Endothelial cell of umbilical vein (primary cell): ENCODE results near the gene OR10H5. TPM values are rescaled to one million over a fixed set of nuclear protein-coding genes. Genes with fewer than 3 reads are reported as not detected.

Experiments
- BruUV-seq: library from RNA; stranded (reverse); fragments of 400-500 nt; replicated peaks from 2 replicates; lab custom pipeline; 2021; lab: Mats Ljungman, UMichigan
- CTCF ChIA-PET: fragments of 300-600, 350-600 bp; sonication (Branson Sonifier 250); formaldehyde crosslinking; loops from one replicate; lab custom pipeline; 2021; ENCODE audit warnings: antibody characterized with exemption, inconsistent platforms; lab: Charles Lee
- POLR2A ChIA-PET: fragments of 300-600, 350-600 bp; sonication (Branson Sonifier 250); formaldehyde crosslinking; loops from one replicate; lab custom pipeline; 2021; ENCODE audit warnings: antibody characterized with exemption, inconsistent platforms; lab: Charles Lee
- DNase-seq: peaks from one replicate; pipeline ENCODE4 v3.0.0-alpha.2; 2011; ENCODE audit warnings: low read depth, low spot score
- FAIRE-seq: peaks from 2 replicates; lab custom pipeline; 2011; peaks lifted over from hg19 to GRCh38; lab: Jason Lieb, UNC
- H2AFZ ChIP-seq: 2 replicates; pipeline ENCODE4 v1.6.0; 2012; ENCODE audit warnings: low read depth, low read length, control low read depth, inconsistent platforms
- H3K27ac ChIP-seq: 2 replicates; pipeline ENCODE4 v1.5.1; 2011; ENCODE audit warnings: low read depth, mild to moderate bottlenecking, control low read depth, low read length, moderate library complexity; ENCODE audit not compliant: insufficient read depth
- H3K27me3 ChIP-seq, 2 experiments: 2 replicates each; pipeline versions ENCODE4 v1.6.0 to v1.6.1; 2011; ENCODE audit warnings: low read length in 2 of 2, mixed read lengths in 1 of 2; ENCODE audit not compliant: control insufficient read depth in 2 of 2, insufficient read depth in 2 of 2
- H3K36me3 ChIP-seq, 2 experiments: 2 replicates in 1 of 2; 3 replicates in 1 of 2; pipeline ENCODE4 v1.5.1; 2011; ENCODE audit warnings: low read length in 2 of 2, mild to moderate bottlenecking in 1 of 2, moderate library complexity in 1 of 2; ENCODE audit not compliant: control insufficient read depth in 2 of 2, insufficient read depth in 2 of 2; ENCODE audit errors: extremely low read depth in 1 of 2
- H3K4me1 ChIP-seq: 3 replicates; pipeline ENCODE4 v1.5.1; 2011; ENCODE audit warnings: mild to moderate bottlenecking, low read length; ENCODE audit not compliant: control insufficient read depth, insufficient read depth; ENCODE audit errors: extremely low read depth
- H3K4me2 ChIP-seq: 2 replicates; pipeline ENCODE4 v1.6.1; 2011; ENCODE audit warnings: low read length, control low read depth, mixed read lengths; ENCODE audit not compliant: insufficient read depth
- H3K4me3 ChIP-seq, 3 experiments: fragments of 200-600 bp in 1 of 3; sonication (generic), shearing (Covaris generic) in 1 of 3; replicated peaks in 1 of 3; 2 replicates each; pipeline ENCODE4 v1.5.1; 2011 to 2016; ENCODE audit warnings: control low read depth in 3 of 3, low read length in 3 of 3, mild to moderate bottlenecking in 2 of 3, inconsistent platforms in 1 of 3, low read depth in 1 of 3, moderate library complexity in 1 of 3; ENCODE audit not compliant: insufficient read depth in 1 of 3
- H3K79me2 ChIP-seq: 2 replicates; pipeline ENCODE4 v1.6.0; 2012; ENCODE audit warnings: low read length, inconsistent platforms; ENCODE audit not compliant: control insufficient read depth, insufficient read depth
- H3K9ac ChIP-seq: replicated peaks from 2 replicates; pipeline ENCODE3; 2011; ENCODE audit warnings: low read length, control low read depth; ENCODE audit not compliant: insufficient read depth; ENCODE audit errors: extremely low read depth
- H3K9me1 ChIP-seq: replicated peaks from 3 replicates; pipeline ENCODE4 v1.6.0; 2011; ENCODE audit warnings: mild to moderate bottlenecking, low read length; ENCODE audit not compliant: control insufficient read depth, insufficient read depth; ENCODE audit errors: extremely low read depth
- H3K9me3 ChIP-seq: replicated peaks from 2 replicates; pipeline ENCODE4 v1.5.1; 2012; ENCODE audit warnings: low read length, inconsistent platforms; ENCODE audit not compliant: control insufficient read depth, insufficient read depth
- H4K20me1 ChIP-seq: replicated peaks from 2 replicates; pipeline ENCODE3; 2011; ENCODE audit warnings: mild to moderate bottlenecking, low read length; ENCODE audit not compliant: control insufficient read depth, insufficient read depth; ENCODE audit errors: extremely low read depth
- EZH2 ChIP-seq: IDR thresholded peaks from 2 replicates; pipeline ENCODE4 v1.6.1; 2012; ENCODE audit warnings: borderline replicate concordance, low read depth, mild to moderate bottlenecking, moderate library complexity, low read length, inconsistent platforms; ENCODE audit not compliant: severe bottlenecking
- FOS ChIP-seq: IDR thresholded peaks from 2 replicates; pipeline ENCODE4 v1.6.1; 2011; ENCODE audit warnings: mild to moderate bottlenecking, low read length, moderate library complexity, borderline replicate concordance; ENCODE audit not compliant: insufficient read depth
- GATA2 ChIP-seq: IDR thresholded peaks from 2 replicates; pipeline ENCODE4 v1.7.0; 2011; ENCODE audit warnings: low read depth, mild to moderate bottlenecking, moderate library complexity, mixed read lengths, low read length; ENCODE audit not compliant: insufficient read length, insufficient read depth
- JUN ChIP-seq: IDR thresholded peaks from 2 replicates; pipeline ENCODE4 v1.6.1; 2011; ENCODE audit warnings: borderline replicate concordance, low read depth; ENCODE audit not compliant: insufficient read length, insufficient read depth
- MYC ChIP-seq: IDR thresholded peaks from one replicate; pipeline ENCODE4 v1.6.1; 2011; ENCODE audit warnings: mild to moderate bottlenecking, low read depth, low read length
- POLR2A ChIP-seq: IDR thresholded peaks from 2 replicates; pipeline ENCODE4 v1.6.1; 2012; ENCODE audit warnings: low read depth, mild to moderate bottlenecking, control low read depth, low read length
- POLR2AphosphoS5 ChIP-seq: IDR thresholded peaks from 2 replicates; pipeline ENCODE4 v1.6.1; 2012; ENCODE audit warnings: low read depth, mild to moderate bottlenecking, control low read depth, low read length, moderate library complexity; ENCODE audit not compliant: insufficient read depth
- dilution Hi-C: fragments of 300-500 bp; cut with MboI; formaldehyde crosslinking; loops from one replicate; pipeline ENCODE4 v1.15.0; 2019; ENCODE audit warnings: low sequenced_read_pairs; ENCODE audit not compliant: extremely low pct_ligation_motif_present
- intact Hi-C: fragments of 100-400 bp; cut with micrococcal nuclease; formaldehyde crosslinking; loops from one replicate; pipeline ENCODE4 v1.10.0; 2022
- polyA plus RNA-seq, 4 experiments: library from polyadenylated mRNA; depleted of rRNA in 3 of 4; stranded (reverse) in 3 of 4; unstranded in 1 of 4; fragments of >200 nt; gene quantifications; 2 replicates each; pipeline versions ENCODE4 v1.2.1 to v1.2.3, GENCODE V29; 2011 to 2012; ENCODE audit warnings: missing spikeins in 1 of 4
- total RNA-seq: library from RNA; stranded (reverse); gene quantifications from 2 replicates; pipeline ENCODE4 v1.2.3, GENCODE V29; 2021
- TF ChIP-seq, protein P1 (sequence below): IDR thresholded peaks from 2 replicates; pipeline ENCODE4 v1.6.1; 2011; ENCODE audit not compliant: insufficient read depth, insufficient read length
- TF ChIP-seq, protein P2 (sequence below), 2 donors: IDR thresholded peaks; 1 replicate in 1 of 2; 2 replicates in 1 of 2; pipeline ENCODE4 v1.5.1; 2011; ENCODE audit warnings: low read length in 2 of 2, mild to moderate bottlenecking in 2 of 2, moderate library complexity in 2 of 2, control low read depth in 1 of 2, inconsistent platforms in 1 of 2, low read depth in 1 of 2; ENCODE audit not compliant: insufficient read depth in 1 of 2; ENCODE audit errors: extremely low read depth in 1 of 2

OR10H5 gene
- total and polyA plus RNA-seq, 2 donors (not counting 3 experiments of a cell fraction or from before 2014, with no cell fraction given): not detected

DNA sequence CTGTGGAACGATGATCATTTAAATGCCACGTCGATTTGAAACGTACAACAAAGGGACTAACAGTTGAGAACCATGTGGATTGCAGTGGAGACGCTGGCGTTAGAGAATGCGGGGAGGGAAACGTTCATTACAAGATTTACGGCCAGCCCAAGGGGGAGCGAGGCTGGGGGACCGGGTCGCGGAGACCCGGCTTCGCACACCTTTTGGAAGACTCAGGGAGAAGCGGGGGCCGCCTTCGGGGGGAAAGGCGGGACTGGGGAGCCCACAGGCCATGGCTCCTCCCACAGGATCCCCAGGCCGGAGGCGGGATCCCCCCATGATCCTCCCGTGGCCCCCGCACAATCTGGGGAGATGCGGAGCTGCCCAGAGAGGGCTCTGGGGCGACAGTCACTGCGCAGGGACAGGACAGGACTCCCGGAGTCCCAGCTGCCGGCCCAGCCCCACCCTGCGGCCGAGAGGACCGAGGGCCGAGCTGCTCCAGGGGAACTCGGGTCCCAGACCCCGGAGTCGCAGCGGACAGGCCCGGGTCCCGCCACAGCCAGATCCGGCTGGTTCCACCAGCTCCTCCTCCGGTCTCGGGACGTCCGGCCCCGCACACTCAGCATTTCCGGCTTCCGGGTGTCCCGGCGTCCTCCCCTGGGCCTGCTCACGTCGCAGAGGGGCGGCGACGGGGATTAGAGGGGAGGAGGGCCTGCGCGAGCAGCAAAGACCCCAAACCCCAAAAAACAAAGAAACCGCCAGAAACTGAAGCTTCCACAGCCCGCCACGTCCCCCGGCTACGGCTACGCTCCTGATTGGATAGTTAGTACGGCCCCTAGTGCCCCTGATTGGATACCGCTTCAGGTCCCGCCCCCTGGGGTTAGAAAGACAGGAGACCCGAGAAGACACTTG is 49.1 kb downstream of the OR10H5 start:
- TSS peak; percentile 91 for BruUV-seq
- TF ChIP-seq POLR2A: peak; percentile 55
- TF ChIP-seq POLR2AphosphoS5: peak; percentile 58
- TF ChIP-seq GATA2: no peak

DNA sequence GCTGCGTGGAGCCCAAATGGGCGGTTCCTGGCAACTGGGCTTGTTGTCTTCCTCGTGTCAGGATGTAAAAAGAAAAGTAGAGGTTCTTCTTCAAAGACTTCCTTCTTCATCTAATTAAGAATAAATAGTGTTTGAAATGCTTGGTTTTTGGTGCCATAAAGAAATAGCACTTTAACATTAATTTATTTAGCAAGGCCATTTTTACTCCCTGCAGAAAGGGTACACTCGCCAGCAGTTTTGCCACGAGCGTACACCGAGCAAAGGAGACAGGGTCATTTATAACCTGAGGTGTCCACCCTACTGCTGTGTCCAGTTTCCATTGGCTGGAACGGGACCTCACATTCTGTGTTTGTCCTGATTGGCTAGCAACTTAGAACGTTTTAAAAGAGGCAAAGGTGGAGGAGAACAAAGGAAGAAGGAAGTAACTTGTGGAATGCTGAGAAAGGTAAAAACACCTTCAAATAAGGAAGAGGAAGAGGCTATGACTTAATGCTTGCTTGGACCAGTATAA is 49.8 kb downstream of the OR10H5 start:
- Histone ChIP-seq H4K20me1 (no peaks in the 10 kb centered on the region), H3K4me1 (peaks cover 7% of the 10 kb centered on the region), H3K9me3 (no peaks in the 10 kb centered on the region), H3K79me2 (no peaks in the 10 kb centered on the region), H3K4me3 (peak overlapping the region; percentile 20 to 76 (median 66)), H3K4me2 (peak overlapping the region; percentile 88), H2AFZ (peak overlapping the region; percentile 59), H3K9ac (peak overlapping the region; percentile 79), H3K27me3 (no peaks in the 10 kb centered on the region), H3K27ac (peak overlapping the region; percentile 66), H3K36me3 (no peaks in the 10 kb centered on the region), H3K9me1 (no peaks in the 10 kb centered on the region)
- ChIA-PET POLR2A (no interaction called here), CTCF (interaction anchor here (1.7 kb wide), 1 partner anchor 204 kb away, joined by 6 read pairs; no protein-coding TSS in a partner anchor)
- DNase-seq: no peak
- FAIRE-seq: no peak
- TSS peak; percentile 84 for BruUV-seq
- TF ChIP-seq MYC (no peak), EZH2 (no peak), FOS (no peak), POLR2AphosphoS5 (no peak), POLR2A (no peak), JUN (no peak), GATA2 (no peak)
- TF ChIP-seq, protein P1, sequence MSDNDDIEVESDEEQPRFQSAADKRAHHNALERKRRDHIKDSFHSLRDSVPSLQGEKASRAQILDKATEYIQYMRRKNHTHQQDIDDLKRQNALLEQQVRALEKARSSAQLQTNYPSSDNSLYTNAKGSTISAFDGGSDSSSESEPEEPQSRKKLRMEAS: no peak
- TF ChIP-seq, protein P2, sequence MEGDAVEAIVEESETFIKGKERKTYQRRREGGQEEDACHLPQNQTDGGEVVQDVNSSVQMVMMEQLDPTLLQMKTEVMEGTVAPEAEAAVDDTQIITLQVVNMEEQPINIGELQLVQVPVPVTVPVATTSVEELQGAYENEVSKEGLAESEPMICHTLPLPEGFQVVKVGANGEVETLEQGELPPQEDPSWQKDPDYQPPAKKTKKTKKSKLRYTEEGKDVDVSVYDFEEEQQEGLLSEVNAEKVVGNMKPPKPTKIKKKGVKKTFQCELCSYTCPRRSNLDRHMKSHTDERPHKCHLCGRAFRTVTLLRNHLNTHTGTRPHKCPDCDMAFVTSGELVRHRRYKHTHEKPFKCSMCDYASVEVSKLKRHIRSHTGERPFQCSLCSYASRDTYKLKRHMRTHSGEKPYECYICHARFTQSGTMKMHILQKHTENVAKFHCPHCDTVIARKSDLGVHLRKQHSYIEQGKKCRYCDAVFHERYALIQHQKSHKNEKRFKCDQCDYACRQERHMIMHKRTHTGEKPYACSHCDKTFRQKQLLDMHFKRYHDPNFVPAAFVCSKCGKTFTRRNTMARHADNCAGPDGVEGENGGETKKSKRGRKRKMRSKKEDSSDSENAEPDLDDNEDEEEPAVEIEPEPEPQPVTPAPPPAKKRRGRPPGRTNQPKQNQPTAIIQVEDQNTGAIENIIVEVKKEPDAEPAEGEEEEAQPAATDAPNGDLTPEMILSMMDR (IDR thresholded peaks at IDR 0.05; ENCODE audit: extremely low read depth in 1 of 2, insufficient read depth in 1 of 2, low read depth in 1 of 2, low read length in 2 of 2): no peak
- dilution Hi-C loops: no loop called here
- intact Hi-C loops: loop anchor here (2.0 kb wide), 1 partner anchor 360 kb away; the partner anchor contains the start of gene AP1M1

More for the DNA sequence above, 49.1 kb downstream of the OR10H5 start:
- dilution Hi-C loops: no loop called here
- FAIRE-seq (peak; percentile 98), DNase-seq (peak; percentile 91)
- Histone ChIP-seq H2AFZ (peak overlapping the region; percentile 59), H3K4me1 (peaks cover 7% of the 10 kb centered on the region), H4K20me1 (no peaks in the 10 kb centered on the region), H3K9ac (peak overlapping the region; percentile 79), H3K79me2 (no peaks in the 10 kb centered on the region), H3K4me3 (peak overlapping the region; percentile 20 to 76 (median 66)), H3K9me3 (no peaks in the 10 kb centered on the region), H3K36me3 (no peaks in the 10 kb centered on the region), H3K27ac (peak overlapping the region; percentile 66), H3K27me3 (no peaks in the 10 kb centered on the region), H3K9me1 (no peaks in the 10 kb centered on the region), H3K4me2 (peak overlapping the region; percentile 88)
- CTCF ChIA-PET: interaction anchor here (1.7 kb wide), 1 partner anchor 205 kb away, joined by 6 read pairs; no protein-coding TSS in a partner anchor
- POLR2A ChIA-PET: no interaction called here
- intact Hi-C loops: loop anchor here (2.0 kb wide), 1 partner anchor 360 kb away; the partner anchor contains the start of gene AP1M1
